Smooth muscle cell (in vitro differentiated cells): ENCODE data around the gene ADAP1. TPM values are rescaled to one million over a fixed set of nuclear protein-coding genes. Genes with fewer than 3 reads are reported as not detected.

Source experiments
- DNase-seq: peaks from one replicate; lab custom pipeline; 2025; ENCODE audit not compliant: unreplicated experiment; lab: John Stamatoyannopoulos, UW
- H2AFZ ChIP-seq: fragments of 200-600 bp; sonication (generic); 2 replicates; pipeline ENCODE4 v1.6.0; 2016; ENCODE audit warnings: antibody characterized with exemption, low read depth, mild to moderate bottlenecking
- H3F3A ChIP-seq: fragments of 200-600 bp; sonication (generic); 2 replicates; pipeline ENCODE4 v1.6.0; 2017; ENCODE audit warnings: antibody characterized with exemption, low read depth
- H3K27ac ChIP-seq: fragments of 200-600 bp; sonication (generic); 2 replicates; pipeline ENCODE4 v1.5.1; 2016; ENCODE audit warnings: low read depth, mild to moderate bottlenecking
- H3K27me3 ChIP-seq: fragments of 200-600 bp; sonication (generic); 2 replicates; pipeline ENCODE4 v1.6.1; 2016; ENCODE audit warnings: low read depth, mild to moderate bottlenecking
- H3K36me3 ChIP-seq: fragments of 200-600 bp; sonication (generic); 2 replicates; pipeline ENCODE4 v1.5.1; 2016; ENCODE audit warnings: low read depth
- H3K4me1 ChIP-seq: fragments of 200-600 bp; sonication (generic); 2 replicates; pipeline ENCODE4 v1.5.1; 2016; ENCODE audit warnings: low read depth
- H3K4me2 ChIP-seq: fragments of 200-600 bp; sonication (generic); 2 replicates; pipeline ENCODE4 v1.6.0; 2016; ENCODE audit warnings: mild to moderate bottlenecking
- H3K4me3 ChIP-seq: fragments of 200-600 bp; sonication (generic); 2 replicates; pipeline ENCODE4 v1.5.1; 2016; ENCODE audit warnings: mild to moderate bottlenecking
- H3K79me2 ChIP-seq: fragments of 200-600 bp; sonication (generic); 2 replicates; pipeline ENCODE4 v1.6.0; 2016; ENCODE audit warnings: low read depth, mild to moderate bottlenecking
- H3K9ac ChIP-seq: fragments of 200-600 bp; sonication (generic); 2 replicates; pipeline ENCODE4 v1.6.0; 2016; ENCODE audit warnings: low read depth
- H3K9me3 ChIP-seq: fragments of 200-600 bp; sonication (generic); replicated peaks from 2 replicates; pipeline ENCODE4 v1.5.1; 2016; ENCODE audit warnings: low read depth
- H4K20me1 ChIP-seq: fragments of 200-600 bp; sonication (generic); 2 replicates; pipeline ENCODE4 v1.6.0; 2016; ENCODE audit warnings: low read depth
- CTCF ChIP-seq: fragments of 200-600 bp; sonication (generic); IDR thresholded peaks from 2 replicates; pipeline ENCODE4 v1.5.1; 2017; ENCODE audit warnings: borderline replicate concordance, mild to moderate bottlenecking, antibody characterized with exemption; ENCODE audit not compliant: insufficient read depth, poor library complexity, severe bottlenecking
- WGBS: methylation state at CpG from one replicate; pipeline ENCODE4 v1.1.7; 2016; ENCODE audit warnings: low lambda C conversion rate; 5-methylcytosine and 5-hydroxymethylcytosine counted together
- polyA plus RNA-seq: library from polyadenylated mRNA; unstranded; fragments of >200 nt; fragmentation: Nextera tagmentation; extraction: Ambion mirVana; gene quantifications from 2 replicates; pipeline ENCODE4 v1.2.1, GENCODE V29; 2016
- total RNA-seq: library from RNA; depleted of rRNA; stranded (reverse); fragments of >200 nt; gene quantifications from 2 replicates; pipeline ENCODE4 v1.2.3, GENCODE V29; 2014

Gene ADAP1
- total and polyA plus RNA-seq, 2 experiments from 2014 or later = 1.3 to 2.0 TPM

DNA sequence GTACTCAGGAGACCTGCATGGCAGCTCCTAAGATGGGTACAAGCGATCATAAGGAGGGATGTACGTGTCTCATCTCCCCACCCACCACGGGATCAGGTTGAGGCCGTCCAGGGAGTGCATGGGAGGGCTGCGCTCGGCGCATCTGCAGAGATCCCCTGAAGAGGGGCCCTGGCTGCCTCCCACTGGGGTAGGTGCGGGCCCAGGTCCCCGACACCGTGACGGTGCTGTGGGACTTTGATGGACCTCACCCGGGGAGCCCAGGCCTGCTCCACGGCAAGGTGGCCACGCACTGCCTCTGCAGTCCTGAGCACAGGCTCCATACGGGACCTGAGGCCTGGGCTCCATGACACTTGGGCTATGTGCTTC lies 65.5 kb downstream of the ADAP1 start:
- H3K27ac ChIP-seq = no peak overlapping the region
- no peaks in the 10 kb centered on the region for H3F3A ChIP-seq
- H3K4me2 ChIP-seq = no peak overlapping the region
- H3K9ac ChIP-seq = no peak overlapping the region
- WGBS = 90% methylated on average over 15 of the region's 15 CpGs
- H3K36me3 ChIP-seq = no peaks in the 10 kb centered on the region
- no peak for DNase-seq
- no peaks in the 10 kb centered on the region for H3K9me3 ChIP-seq
- no peak overlapping the region for H2AFZ ChIP-seq
- peaks cover 20% of the 10 kb centered on the region for H3K79me2 ChIP-seq
- H3K4me3 ChIP-seq = no peak overlapping the region
- peaks cover 55% of the 10 kb centered on the region for H4K20me1 ChIP-seq
- H3K4me1 ChIP-seq = no peaks in the 10 kb centered on the region
- no peak for TF ChIP-seq CTCF
- no peaks in the 10 kb centered on the region for H3K27me3 ChIP-seq

- Histone ChIP-seq H3K27ac (no peak overlapping the region), H3K9ac (no peak overlapping the region), H2AFZ (no peak overlapping the region), H3K4me2 (no peak overlapping the region), H3K79me2 (peaks cover 27% of the 10 kb centered on the region), H3K9me3 (no peaks in the 10 kb centered on the region), H3K4me1 (no peaks in the 10 kb centered on the region), H3K27me3 (no peaks in the 10 kb centered on the region), H3K4me3 (no peak overlapping the region), H4K20me1 (peaks cover 61% of the 10 kb centered on the region), H3K36me3 (no peaks in the 10 kb centered on the region), H3F3A (no peaks in the 10 kb centered on the region)
- no peak for TF ChIP-seq CTCF
- 92% methylated on average over 43 of the region's 43 CpGs for WGBS
- DNase-seq = no peak
Observed at GRCh38 chr7:888081-889024, 66.1 kb downstream of the ADAP1 start.

GRCh38 chr7:887488-887820 lies 67.0 kb downstream of the ADAP1 start:
- Histone ChIP-seq H3K4me3 (no peak overlapping the region), H4K20me1 (peaks cover 70% of the 10 kb centered on the region), H3K4me2 (no peak overlapping the region), H2AFZ (no peak overlapping the region), H3K27ac (no peak overlapping the region), H3K79me2 (peaks cover 36% of the 10 kb centered on the region), H3K36me3 (no peaks in the 10 kb centered on the region), H3K4me1 (no peaks in the 10 kb centered on the region), H3K9me3 (no peaks in the 10 kb centered on the region), H3F3A (no peaks in the 10 kb centered on the region), H3K27me3 (no peaks in the 10 kb centered on the region), H3K9ac (no peak overlapping the region)
- no peak for DNase-seq
- TF ChIP-seq CTCF = no peak
- 95% methylated on average over 18 of the region's 18 CpGs for WGBS
